ENCODE measurements around the gene PBX4. TPM values are rescaled to one million over a fixed set of nuclear protein-coding genes. Genes with fewer than 3 reads are reported as not detected.

PBX4 gene
- total and polyA plus RNA-seq, 4 donors: 4.3 to 13.6 (median 8.4) TPM

GRCh38 chr19:19657397-19657783 lies 38.9 kb upstream of the PBX4 start:
- DNase-seq (ENCODE audit: low read depth in 4 of 6, low spot score in 6 of 6): peak in 2 of 6 donors; percentile 21 to 85
- 77% methylated on average over 10 of the region's 10 CpGs for WGBS (ENCODE audit: insufficient coverage)
- no peaks in the 10 kb centered on the region for H3K27me3 ChIP-seq (ENCODE audit: control insufficient read depth, insufficient read depth, low read length)
- peaks cover 85% of the 10 kb centered on the region for H3K36me3 ChIP-seq (ENCODE audit: control insufficient read depth, insufficient read depth, low read length)
- no peak overlapping the region for H3K27ac ChIP-seq (ENCODE audit: low read depth, low read length)
- H3K9me3 ChIP-seq (ENCODE audit: control insufficient read depth, insufficient read depth, low read length): no peaks in the 10 kb centered on the region
- H3K4me3 ChIP-seq (ENCODE audit: low read depth, low read length): no peak overlapping the region
- H3K4me1 ChIP-seq (ENCODE audit: control insufficient read depth, insufficient read depth, low read length): peaks cover 19% of the 10 kb centered on the region

GRCh38 chr19:19656451-19657396 lies 38.2 kb upstream of the PBX4 start:
- H3K4me3 ChIP-seq (ENCODE audit: low read depth, low read length): no peak overlapping the region
- H3K4me1 ChIP-seq (ENCODE audit: control insufficient read depth, insufficient read depth, low read length): peaks cover 17% of the 10 kb centered on the region
- 96% methylated on average over 32 of the region's 33 CpGs for WGBS (ENCODE audit: insufficient coverage)
- H3K36me3 ChIP-seq (ENCODE audit: control insufficient read depth, insufficient read depth, low read length): peaks cover 92% of the 10 kb centered on the region
- no peaks in the 10 kb centered on the region for H3K27me3 ChIP-seq (ENCODE audit: control insufficient read depth, insufficient read depth, low read length)
- H3K9me3 ChIP-seq (ENCODE audit: control insufficient read depth, insufficient read depth, low read length): no peaks in the 10 kb centered on the region
- no peak overlapping the region for H3K27ac ChIP-seq (ENCODE audit: low read depth, low read length)
- DNase-seq (ENCODE audit: low read depth in 4 of 6, low spot score in 6 of 6): no peak

- peaks cover 18% of the 10 kb centered on the region for H3K4me1 ChIP-seq (ENCODE audit: control insufficient read depth, insufficient read depth, low read length)
- no peaks in the 10 kb centered on the region for H3K27me3 ChIP-seq (ENCODE audit: control insufficient read depth, insufficient read depth, low read length)
- no peak for DNase-seq (ENCODE audit: low read depth in 4 of 6, low spot score in 6 of 6)
- no peaks in the 10 kb centered on the region for H3K9me3 ChIP-seq (ENCODE audit: control insufficient read depth, insufficient read depth, low read length)
- H3K36me3 ChIP-seq (ENCODE audit: control insufficient read depth, insufficient read depth, low read length): peaks cover 94% of the 10 kb centered on the region
- no peak overlapping the region for H3K4me3 ChIP-seq (ENCODE audit: low read depth, low read length)
- no peak overlapping the region for H3K27ac ChIP-seq (ENCODE audit: low read depth, low read length)
- 96% methylated on average over 27 of the region's 27 CpGs for WGBS (ENCODE audit: insufficient coverage)
Measured at GRCh38 chr19:19655641-19656343, 37.3 kb upstream of the PBX4 start.

DNA sequence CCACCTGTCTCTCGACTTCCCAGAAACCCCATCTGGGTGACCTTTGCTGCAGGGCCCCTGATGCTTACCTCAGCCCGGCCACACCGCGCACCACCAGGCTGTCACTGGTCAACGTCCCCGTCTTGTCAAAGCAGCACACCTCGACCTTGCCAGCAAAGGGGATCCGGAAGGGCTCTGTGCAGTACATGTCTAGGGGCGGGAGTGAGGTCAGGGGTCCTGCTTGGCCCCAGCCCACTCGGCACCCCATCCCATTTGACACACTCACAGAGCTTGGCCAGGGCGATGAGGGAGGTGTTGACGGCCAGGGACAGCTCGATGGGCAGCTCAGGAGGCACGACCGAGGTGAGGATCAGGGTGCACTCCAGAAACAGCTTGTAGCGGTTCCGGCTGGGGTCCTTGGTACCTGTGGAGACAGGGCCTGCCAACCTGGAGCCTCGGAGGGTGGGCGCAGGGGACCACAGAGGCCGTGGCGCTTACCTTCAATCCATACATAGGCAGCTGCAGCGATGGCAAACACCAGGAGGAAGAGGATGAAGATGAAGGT lies 36.6 kb upstream of the PBX4 start:
- Histone ChIP-seq H3K27ac (ENCODE audit: low read depth, low read length) (no peak overlapping the region), H3K4me3 (ENCODE audit: low read depth, low read length) (no peak overlapping the region), H3K36me3 (ENCODE audit: control insufficient read depth, insufficient read depth, low read length) (peaks cover 100% of the 10 kb centered on the region), H3K27me3 (ENCODE audit: control insufficient read depth, insufficient read depth, low read length) (no peaks in the 10 kb centered on the region), H3K9me3 (ENCODE audit: control insufficient read depth, insufficient read depth, low read length) (no peaks in the 10 kb centered on the region), H3K4me1 (ENCODE audit: control insufficient read depth, insufficient read depth, low read length) (peaks cover 19% of the 10 kb centered on the region)
- 98% methylated on average over 18 of the region's 22 CpGs for WGBS (ENCODE audit: insufficient coverage)
- DNase-seq (ENCODE audit: low read depth in 4 of 6, low spot score in 6 of 6): no peak

DNA sequence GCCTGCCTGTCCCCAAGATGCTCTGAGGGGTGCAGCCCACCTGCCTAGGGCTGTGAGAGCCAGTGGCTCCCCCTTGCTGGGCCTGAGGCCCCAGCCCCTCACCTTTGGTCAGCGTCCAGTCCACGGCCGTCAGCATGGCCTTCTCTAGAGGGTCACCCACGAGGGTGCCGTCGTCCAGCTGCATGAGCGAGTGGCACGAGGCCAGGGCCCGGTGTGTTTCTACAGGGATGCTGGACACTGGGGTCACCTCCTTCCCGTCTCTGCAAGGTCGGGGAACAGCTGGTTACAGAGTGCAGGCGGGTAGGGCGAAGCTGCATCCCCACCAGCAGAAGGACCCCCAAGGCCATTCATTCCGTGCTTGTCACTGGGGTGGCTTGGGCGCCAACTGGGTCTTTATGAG lies 36.0 kb upstream of the PBX4 start:
- WGBS (ENCODE audit: insufficient coverage): 94% methylated on average over 13 of the region's 15 CpGs
- no peaks in the 10 kb centered on the region for H3K27me3 ChIP-seq (ENCODE audit: control insufficient read depth, insufficient read depth, low read length)
- peaks cover 19% of the 10 kb centered on the region for H3K4me1 ChIP-seq (ENCODE audit: control insufficient read depth, insufficient read depth, low read length)
- H3K36me3 ChIP-seq (ENCODE audit: control insufficient read depth, insufficient read depth, low read length): peaks cover 100% of the 10 kb centered on the region
- no peak overlapping the region for H3K4me3 ChIP-seq (ENCODE audit: low read depth, low read length)
- H3K9me3 ChIP-seq (ENCODE audit: control insufficient read depth, insufficient read depth, low read length): no peaks in the 10 kb centered on the region
- no peak for DNase-seq (ENCODE audit: low read depth in 4 of 6, low spot score in 6 of 6)
- no peak overlapping the region for H3K27ac ChIP-seq (ENCODE audit: low read depth, low read length)

GRCh38 chr19:19653597-19654147 lies 35.2 kb upstream of the PBX4 start:
- DNase-seq (ENCODE audit: low read depth in 4 of 6, low spot score in 6 of 6): no peak
- peaks cover 19% of the 10 kb centered on the region for H3K4me1 ChIP-seq (ENCODE audit: control insufficient read depth, insufficient read depth, low read length)
- no peaks in the 10 kb centered on the region for H3K27me3 ChIP-seq (ENCODE audit: control insufficient read depth, insufficient read depth, low read length)
- no peak overlapping the region for H3K27ac ChIP-seq (ENCODE audit: low read depth, low read length)
- peaks cover 99% of the 10 kb centered on the region for H3K36me3 ChIP-seq (ENCODE audit: control insufficient read depth, insufficient read depth, low read length)
- no peak overlapping the region for H3K4me3 ChIP-seq (ENCODE audit: low read depth, low read length)
- 96% methylated on average over 23 of the region's 23 CpGs for WGBS (ENCODE audit: insufficient coverage)
- H3K9me3 ChIP-seq (ENCODE audit: control insufficient read depth, insufficient read depth, low read length): no peaks in the 10 kb centered on the region

DNA sequence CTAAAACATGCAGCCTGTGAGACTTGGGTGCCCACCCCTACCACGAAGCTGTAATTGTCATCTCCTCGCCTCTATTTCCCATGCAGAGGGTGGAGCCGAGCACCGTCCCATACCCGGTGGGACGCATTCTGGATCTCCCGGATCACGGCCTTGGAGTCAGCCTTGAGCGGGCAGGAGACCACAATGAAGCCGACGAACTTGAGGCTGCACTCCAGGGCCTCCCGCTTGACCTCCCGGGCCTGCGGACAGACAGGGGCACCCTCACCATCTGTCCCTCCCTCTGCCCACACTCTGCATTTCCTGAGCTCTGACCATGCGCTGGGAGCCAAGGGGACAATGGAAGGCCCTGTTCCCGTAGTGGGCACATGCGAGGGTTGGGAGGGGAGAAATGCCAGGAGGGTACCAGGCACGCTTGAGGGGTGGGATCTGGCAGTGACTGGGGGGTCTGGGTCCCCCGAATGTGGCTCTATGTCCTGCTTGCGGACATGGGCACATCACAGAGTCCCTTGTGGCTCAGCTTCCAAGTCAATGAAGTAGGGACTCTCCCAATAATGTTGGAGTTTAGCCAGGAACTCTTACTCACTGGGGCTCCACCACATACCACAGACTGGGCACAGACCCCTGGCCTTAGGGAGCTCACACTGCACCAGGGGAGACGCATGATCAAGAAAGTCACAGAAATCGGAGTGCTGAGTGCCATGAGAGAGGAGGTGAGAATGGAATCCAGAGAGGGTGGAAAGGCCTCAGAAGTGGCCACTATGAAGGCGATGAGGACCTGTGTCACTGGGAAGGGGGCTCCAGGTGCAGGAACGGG lies 34.2 kb upstream of the PBX4 start:
- Histone ChIP-seq H3K27me3 (ENCODE audit: control insufficient read depth, insufficient read depth, low read length) (no peaks in the 10 kb centered on the region), H3K27ac (ENCODE audit: low read depth, low read length) (peak overlapping the region; percentile 33), H3K4me1 (ENCODE audit: control insufficient read depth, insufficient read depth, low read length) (peaks cover 19% of the 10 kb centered on the region), H3K4me3 (ENCODE audit: low read depth, low read length) (no peak overlapping the region), H3K9me3 (ENCODE audit: control insufficient read depth, insufficient read depth, low read length) (no peaks in the 10 kb centered on the region), H3K36me3 (ENCODE audit: control insufficient read depth, insufficient read depth, low read length) (peaks cover 97% of the 10 kb centered on the region)
- 90% methylated on average over 18 of the region's 24 CpGs for WGBS (ENCODE audit: insufficient coverage)
- DNase-seq (ENCODE audit: low read depth in 4 of 6, low spot score in 6 of 6): no peak

- Histone ChIP-seq H3K27ac (ENCODE audit: low read depth, low read length) (no peak overlapping the region), H3K9me3 (ENCODE audit: control insufficient read depth, insufficient read depth, low read length) (no peaks in the 10 kb centered on the region), H3K27me3 (ENCODE audit: control insufficient read depth, insufficient read depth, low read length) (no peaks in the 10 kb centered on the region), H3K4me1 (ENCODE audit: control insufficient read depth, insufficient read depth, low read length) (peaks cover 19% of the 10 kb centered on the region), H3K4me3 (ENCODE audit: low read depth, low read length) (no peak overlapping the region), H3K36me3 (ENCODE audit: control insufficient read depth, insufficient read depth, low read length) (peaks cover 98% of the 10 kb centered on the region)
- peak in 2 of 6 donors; percentile 12 to 48 for DNase-seq (ENCODE audit: low read depth in 4 of 6, low spot score in 6 of 6)
- 50% methylated on average over 12 of the region's 13 CpGs for WGBS (ENCODE audit: insufficient coverage)
Measured at GRCh38 chr19:19651076-19651475, 32.6 kb upstream of the PBX4 start.

- H3K36me3 ChIP-seq (ENCODE audit: control insufficient read depth, insufficient read depth, low read length): peaks cover 98% of the 10 kb centered on the region
- H3K4me1 ChIP-seq (ENCODE audit: control insufficient read depth, insufficient read depth, low read length): peaks cover 19% of the 10 kb centered on the region
- WGBS (ENCODE audit: insufficient coverage): 94% methylated on average over 9 of the region's 9 CpGs
- H3K9me3 ChIP-seq (ENCODE audit: control insufficient read depth, insufficient read depth, low read length): no peaks in the 10 kb centered on the region
- DNase-seq (ENCODE audit: low read depth in 4 of 6, low spot score in 6 of 6): no peak
- no peak overlapping the region for H3K27ac ChIP-seq (ENCODE audit: low read depth, low read length)
- H3K27me3 ChIP-seq (ENCODE audit: control insufficient read depth, insufficient read depth, low read length): no peaks in the 10 kb centered on the region
- no peak overlapping the region for H3K4me3 ChIP-seq (ENCODE audit: low read depth, low read length)
Measured at GRCh38 chr19:19650331-19650730, 31.8 kb upstream of the PBX4 start.
